Left lung (tissue), 10 donors: ENCODE data around the gene RET. TPM values are rescaled to one million over a fixed set of nuclear protein-coding genes. Genes with fewer than 3 reads are reported as not detected.
A peak's percentile ranks its signal among the peaks of the same experiment; 100 is the strongest.

ENCODE experiments used
- ATAC-seq: fragments of 200-7000 bp; cut with Tn5 transposase; one replicate; pipeline ENCODE4 v1.9.1; 2020; ENCODE audit warnings: moderate library complexity
- DNase-seq, 4 donors: peaks; one replicate each; pipeline ENCODE4 v3.0.0-alpha.2; 2013 to 2020
- H3K27ac ChIP-seq, 2 donors: fragments of 200-600 bp; sonication (generic) in 1 of 2; one replicate each; pipeline versions ENCODE4 v1.5.0 to v1.8.0; 2020 to 2021
- H3K27me3 ChIP-seq, 2 donors: fragments of 200-600 bp; sonication (generic) in 1 of 2; one replicate each; pipeline versions ENCODE4 v1.5.0 to v1.8.0; 2020 to 2021
- H3K36me3 ChIP-seq, 2 donors: fragments of 200-600 bp; sonication (generic) in 1 of 2; one replicate each; pipeline versions ENCODE4 v1.5.0 to v1.8.0; 2020 to 2021
- H3K4me1 ChIP-seq, 2 donors: fragments of 200-600 bp; one replicate each; pipeline ENCODE4 v1.8.0; 2021
- H3K4me3 ChIP-seq, 2 donors: fragments of 200-600 bp; sonication (generic) in 1 of 2; one replicate each; pipeline versions ENCODE4 v1.5.0 to v1.8.0; 2020 to 2021; ENCODE audit warnings: mild to moderate bottlenecking in 1 of 2
- H3K9me3 ChIP-seq, 2 donors: fragments of 200-600 bp; sonication (generic) in 1 of 2; one replicate each; pipeline versions ENCODE4 v1.5.0 to v1.8.0; 2020 to 2021
- CTCF ChIP-seq, 2 donors: fragments of 200-600 bp; sonication (generic) in 1 of 2; IDR thresholded peaks; one replicate each; pipeline versions ENCODE4 v1.5.0 to v1.8.0; 2021; ENCODE audit warnings: antibody characterized with exemption in 2 of 2
- intact Hi-C, 2 donors: fragments of 100-400 bp; cut with DNase I; formaldehyde crosslinking; loops; one replicate each; pipeline versions ENCODE4 v1.11.2 to v1.14.2; 2022
- polyA plus RNA-seq, 6 donors: library from polyadenylated mRNA; unstranded; fragments of 120-200 nt; gene quantifications; one replicate each; pipeline ENCODE4 v1.2.1, GENCODE V29; 2013; ENCODE audit not compliant: insufficient read length in 6 of 6
- total RNA-seq, 2 donors: library from RNA; stranded (reverse); fragmentation: NEBNext Ultra II Directional; extraction: Animal tissue kit (Norgen Biotek cat#: 25700); gene quantifications; one replicate each; pipeline ENCODE4 v1.2.1, GENCODE V29; 2021
- donor health status: DM: no; HTN: yes; CAD: no.
- donor health status: DM: no; HTN: no; CAD: no.

The RET gene
- total and polyA plus RNA-seq, 8 donors, result 0.97 to 3.8 (median 2.0) TPM

DNA sequence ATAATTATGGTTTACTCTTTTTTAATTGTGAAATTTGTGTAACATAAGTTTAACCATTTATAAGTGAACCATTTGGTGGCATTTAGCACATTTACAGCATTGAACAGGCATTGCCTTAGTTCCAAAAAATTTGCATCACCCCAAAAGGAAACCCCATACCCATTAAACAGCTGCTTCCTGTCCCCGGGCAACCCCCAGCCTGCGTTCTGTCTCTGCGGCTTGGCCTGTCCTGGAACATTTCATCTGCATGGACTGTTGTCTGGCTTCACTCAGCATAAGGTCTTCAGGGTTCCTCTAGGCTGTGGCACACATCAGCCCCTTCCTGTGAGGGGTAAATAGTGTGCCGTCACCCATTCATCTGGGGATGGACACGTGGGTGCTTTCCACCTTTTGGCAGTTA is 6.9 kb downstream of the RET start:
- DNase-seq, result no peak
- Histone ChIP-seq H3K27me3 (peaks cover 8 to 65% of the 10 kb centered on the region in 2 donors), H3K4me3 (no peak overlapping the region), H3K4me1 (peaks cover 0 to 13% of the 10 kb centered on the region in 2 donors), H3K36me3 (no peaks in the 10 kb centered on the region), H3K27ac (no peak overlapping the region), H3K9me3 (no peaks in the 10 kb centered on the region)
- intact Hi-C loops, result no loop called here
- TF ChIP-seq CTCF (IDR thresholded peaks at IDR 0.05), result no peak
- no peak for ATAC-seq

DNA sequence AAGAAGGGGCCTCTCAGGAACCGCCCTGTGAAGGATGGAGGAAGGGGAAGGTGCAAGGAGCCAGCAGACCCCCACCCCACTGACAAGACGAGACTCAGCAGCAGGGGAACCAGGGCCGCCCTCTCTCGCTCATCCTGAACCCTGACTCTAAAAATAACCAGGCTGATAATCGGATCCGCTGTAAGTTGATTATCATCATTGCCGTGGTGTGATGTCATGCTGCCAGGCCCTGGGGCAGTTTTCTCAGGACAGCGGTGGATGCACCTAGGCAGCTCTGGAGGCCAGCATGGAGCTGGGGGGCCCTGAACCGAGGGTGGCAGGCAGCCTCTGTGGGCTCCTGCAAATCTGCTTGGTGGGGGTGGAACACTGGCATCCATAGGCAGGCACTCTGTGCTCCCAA is 7.9 kb downstream of the RET start:
- H3K9me3 ChIP-seq, result no peaks in the 10 kb centered on the region
- no peak overlapping the region for H3K27ac ChIP-seq
- H3K4me1 ChIP-seq, result peaks cover 0 to 13% of the 10 kb centered on the region in 2 donors
- no peak for DNase-seq
- H3K27me3 ChIP-seq, result peaks cover 1 to 60% of the 10 kb centered on the region in 2 donors
- intact Hi-C loops, result no loop called here
- no peaks in the 10 kb centered on the region for H3K36me3 ChIP-seq
- no peak overlapping the region for H3K4me3 ChIP-seq
- TF ChIP-seq CTCF (IDR thresholded peaks at IDR 0.05), result no peak
- no peak for ATAC-seq

- peaks cover 0 to 16% of the 10 kb centered on the region in 2 donors for H3K4me1 ChIP-seq
- H3K4me3 ChIP-seq, result no peak overlapping the region
- no peaks in the 10 kb centered on the region for H3K36me3 ChIP-seq
- ATAC-seq (no peak), DNase-seq (no peak)
- TF ChIP-seq CTCF (IDR thresholded peaks at IDR 0.05), result no peak
- intact Hi-C loops, result no loop called here
- H3K9me3 ChIP-seq, result no peaks in the 10 kb centered on the region
- H3K27ac ChIP-seq, result no peak overlapping the region
- H3K27me3 ChIP-seq, result peaks cover 0 to 43% of the 10 kb centered on the region in 2 donors
Measured at GRCh38 chr10:43086321-43086942, 9.6 kb downstream of the RET start.

GRCh38 chr10:43089519-43089918 is 12.7 kb downstream of the RET start:
- Histone ChIP-seq H3K9me3 (no peaks in the 10 kb centered on the region), H3K4me3 (no peak overlapping the region), H3K27ac (no peak overlapping the region), H3K27me3 (peaks cover 0 to 30% of the 10 kb centered on the region in 2 donors), H3K4me1 (peaks cover 0 to 14% of the 10 kb centered on the region in 2 donors), H3K36me3 (no peaks in the 10 kb centered on the region)
- intact Hi-C loops, result no loop called here
- no peak for TF ChIP-seq CTCF (IDR thresholded peaks at IDR 0.05)
- DNase-seq (no peak), ATAC-seq (no peak)

DNA sequence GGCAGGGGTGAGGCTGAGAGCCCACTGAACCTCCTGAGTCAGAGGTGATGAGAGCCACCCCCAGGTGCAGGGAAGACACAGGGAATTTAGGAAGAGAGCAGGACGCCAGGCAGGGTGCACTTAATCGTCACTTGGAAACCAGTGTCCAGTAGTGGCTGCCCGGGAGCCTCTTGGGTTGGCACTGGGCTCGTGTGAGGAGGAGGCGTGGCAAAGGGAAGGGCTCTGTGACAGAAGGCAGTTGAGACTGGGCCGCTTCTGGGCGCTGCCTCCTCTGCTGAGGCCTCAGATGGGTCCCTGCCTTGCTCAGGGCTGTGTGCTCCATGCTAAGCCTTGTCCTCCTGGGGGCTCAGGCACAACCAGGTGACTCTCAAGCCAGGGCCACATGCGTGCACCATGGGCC is 13.3 kb downstream of the RET start:
- ATAC-seq (peak; percentile 47), DNase-seq (no peak)
- intact Hi-C loops, result no loop called here
- H3K4me1 ChIP-seq, result peaks cover 0 to 14% of the 10 kb centered on the region in 2 donors
- no peaks in the 10 kb centered on the region for H3K36me3 ChIP-seq
- H3K9me3 ChIP-seq, result no peaks in the 10 kb centered on the region
- no peak overlapping the region for H3K27ac ChIP-seq
- no peak for TF ChIP-seq CTCF (IDR thresholded peaks at IDR 0.05)
- H3K27me3 ChIP-seq, result peaks cover 0 to 32% of the 10 kb centered on the region in 2 donors
- no peak overlapping the region for H3K4me3 ChIP-seq
